Measurements from ENCODE around the gene FXYD2.

- no peak for TF ChIP-seq POLR2A (IDR thresholded peaks at IDR 0.05; ENCODE audit: low read depth, low read length)
- TF ChIP-seq TAF1 (IDR thresholded peaks at IDR 0.05; ENCODE audit: borderline replicate concordance, low read depth, low read length): no peak
- no peak for TF ChIP-seq POLR2AphosphoS5 (IDR thresholded peaks at IDR 0.05; ENCODE audit: low read depth, low read length)
These were observed 17.7 kb downstream of the FXYD2 start for GRCh38 chr11:117806846-117807245.
